ENCODE data around the gene AJM1.
A peak's percentile ranks its signal among the peaks of the same experiment; 100 is the strongest.
"Not testable (repeated sequence)": the region's sequence is repeated elsewhere in the genome, so short reads cannot be mapped to it uniquely, and the experiment has no call there.

The AJM1 gene

GRCh38 chr9:136842380-136842948 lies at the start of gene AJM1:
AJM1 (plus strand) TSS chr9:136842478; CDS start chr9:136844415, 1,937 bp downstream.
- DNase-seq, result peak; percentile 62

DNA sequence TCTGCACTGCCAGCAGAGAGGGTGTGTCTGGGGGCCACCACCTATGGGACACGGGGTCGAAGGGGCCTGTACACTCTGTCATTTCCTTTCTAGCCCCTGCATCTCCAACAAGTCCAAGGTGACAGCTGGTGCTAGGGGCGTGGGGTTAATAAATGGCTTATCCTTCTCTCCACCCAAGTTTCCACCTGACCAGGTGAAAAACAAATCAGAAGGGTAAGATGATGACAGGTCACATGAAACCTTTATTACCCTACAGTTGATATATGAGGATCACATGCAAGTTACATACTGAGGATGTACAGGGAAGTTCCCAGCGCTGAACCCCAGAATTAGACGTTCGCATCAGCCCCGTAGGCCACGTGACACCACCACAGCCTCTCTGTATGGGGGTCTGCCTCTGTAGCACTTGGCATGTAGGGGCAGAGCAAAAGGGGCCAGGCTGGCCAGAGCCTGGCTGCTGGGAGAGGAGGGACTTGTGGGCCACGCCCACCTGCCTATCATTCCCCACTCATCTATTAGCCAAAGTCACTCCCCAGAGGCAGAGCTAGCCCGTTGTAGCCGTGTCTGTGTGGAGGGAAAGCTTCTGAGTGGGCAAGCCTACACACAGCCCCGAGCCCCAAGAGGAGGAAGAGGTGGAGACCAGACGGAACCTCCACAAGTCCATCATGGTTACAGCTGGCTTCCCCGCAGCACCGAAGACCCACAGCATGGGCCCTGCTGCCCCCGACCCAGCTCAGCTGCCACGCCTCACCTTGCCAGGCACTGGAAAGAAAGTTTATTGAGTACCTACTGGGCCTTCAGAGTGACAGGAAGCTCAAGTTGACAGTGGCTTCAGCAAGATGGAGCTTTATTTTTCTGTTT lies 49.0 kb upstream of the AJM1 start:
- no peak for DNase-seq

GRCh38 chr9:136794281-136794999 lies 47.8 kb upstream of the AJM1 start:
- no peak for DNase-seq

- no peak for DNase-seq
These were observed 47.3 kb upstream of the AJM1 start for GRCh38 chr9:136795000-136795348.

DNA sequence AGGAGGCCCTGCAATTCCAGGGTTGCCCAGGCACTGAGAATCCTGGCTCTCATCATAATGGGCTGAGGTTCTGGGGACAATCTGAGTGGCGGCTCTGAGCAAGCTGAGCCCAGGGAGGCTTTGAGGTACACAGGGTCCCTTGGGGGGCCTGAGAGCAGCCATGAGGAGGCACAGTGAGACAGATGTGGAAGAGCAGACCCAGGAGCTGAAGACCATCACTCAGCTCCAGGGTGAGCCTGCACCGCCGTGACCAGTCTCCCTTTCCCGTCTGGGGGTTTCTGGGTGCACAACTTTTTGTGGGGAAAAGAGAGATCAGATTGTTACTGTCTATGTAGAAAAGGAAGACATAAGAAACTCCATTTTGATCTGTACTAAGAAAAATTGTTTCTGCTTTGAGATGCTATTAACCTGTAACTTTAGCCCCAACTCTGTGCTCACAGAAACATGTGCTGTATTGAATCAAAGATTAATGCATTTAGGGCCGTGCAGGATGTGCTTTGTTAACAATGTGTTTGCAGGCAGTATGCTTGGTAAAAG lies 46.0 kb upstream of the AJM1 start, which contains the start of gene CCDC183:
Gene CCDC183, plus strand, starts transcription at position 101 of the 537 bp plus-strand sequence. Its CDS starts 60 bp downstream, at position 161.
- no peak for DNase-seq

DNA sequence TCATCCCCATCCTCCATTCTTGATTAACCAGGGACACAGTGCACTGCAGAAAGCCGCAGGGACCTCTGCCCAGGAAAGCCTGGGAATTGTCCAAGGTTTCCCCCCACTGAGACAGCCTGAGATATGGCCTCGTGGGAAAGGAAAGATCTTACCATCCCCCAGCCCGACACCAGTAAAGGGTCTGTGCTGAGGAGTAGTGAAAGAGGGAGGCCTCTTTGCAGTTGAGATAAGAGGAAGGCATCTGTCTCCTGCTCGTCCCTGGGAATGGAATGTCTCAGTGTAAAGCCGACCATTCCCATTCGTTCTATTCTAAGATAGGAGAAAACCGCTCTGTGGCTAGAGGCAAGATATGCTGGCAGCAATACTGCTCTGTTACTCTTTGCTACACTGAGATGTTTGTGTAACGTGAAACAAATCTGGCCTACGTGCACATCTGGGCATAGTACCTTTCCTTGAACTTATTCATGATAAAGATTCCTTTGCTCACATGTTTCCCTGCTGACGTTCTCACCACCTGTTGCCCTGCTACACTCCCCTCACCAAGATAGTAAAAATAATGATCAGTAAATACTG lies 45.4 kb upstream of the AJM1 start:
- DNase-seq, result not testable (repeated sequence)

- no peak for DNase-seq
These were observed 43.6 kb upstream of the AJM1 start for GRCh38 chr9:136798708-136799078.

DNA sequence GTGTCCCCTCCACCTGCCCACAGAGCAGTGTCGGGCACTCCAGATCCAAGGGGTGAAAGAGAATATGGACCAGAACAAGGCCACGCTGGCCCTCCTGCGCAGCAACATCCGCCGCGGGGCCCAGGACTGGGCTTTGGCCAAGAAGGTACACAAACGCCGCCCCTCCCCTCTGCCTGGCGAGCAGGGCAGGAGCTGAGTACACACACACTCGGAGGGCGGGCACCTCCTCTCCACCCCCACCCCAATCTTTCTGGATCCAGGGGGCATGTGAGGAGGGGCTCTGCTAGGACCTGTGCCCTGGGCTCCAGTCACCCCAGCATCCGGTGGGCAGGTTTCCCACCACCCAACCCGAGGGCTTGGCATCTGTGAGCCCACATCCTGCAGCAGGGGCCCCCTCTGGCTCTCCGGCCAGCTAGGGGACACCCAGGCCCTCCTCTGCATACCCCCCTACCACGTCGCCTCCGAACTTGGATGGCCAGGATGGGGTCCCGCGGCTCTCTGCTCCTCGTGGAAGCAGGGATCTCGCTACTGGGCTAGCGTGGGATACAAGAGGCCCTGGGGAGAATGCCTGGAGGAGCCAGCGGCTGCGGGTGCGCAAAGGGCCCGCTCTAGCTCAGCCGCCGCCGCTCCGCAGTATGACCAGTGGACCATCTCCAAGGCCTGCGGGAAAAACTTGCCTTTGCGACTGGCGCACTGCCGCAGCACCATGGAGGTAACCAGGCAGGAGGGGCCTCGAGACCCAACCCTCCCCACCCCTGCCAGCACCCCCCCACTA lies 43.0 kb upstream of the AJM1 start:
- DNase-seq, result peak; percentile 76

- peak; percentile 94 for DNase-seq
These were observed 42.2 kb upstream of the AJM1 start for GRCh38 chr9:136799854-136800657.

GRCh38 chr9:136802321-136802720 lies 40.0 kb upstream of the AJM1 start:
- DNase-seq, result no peak

DNA sequence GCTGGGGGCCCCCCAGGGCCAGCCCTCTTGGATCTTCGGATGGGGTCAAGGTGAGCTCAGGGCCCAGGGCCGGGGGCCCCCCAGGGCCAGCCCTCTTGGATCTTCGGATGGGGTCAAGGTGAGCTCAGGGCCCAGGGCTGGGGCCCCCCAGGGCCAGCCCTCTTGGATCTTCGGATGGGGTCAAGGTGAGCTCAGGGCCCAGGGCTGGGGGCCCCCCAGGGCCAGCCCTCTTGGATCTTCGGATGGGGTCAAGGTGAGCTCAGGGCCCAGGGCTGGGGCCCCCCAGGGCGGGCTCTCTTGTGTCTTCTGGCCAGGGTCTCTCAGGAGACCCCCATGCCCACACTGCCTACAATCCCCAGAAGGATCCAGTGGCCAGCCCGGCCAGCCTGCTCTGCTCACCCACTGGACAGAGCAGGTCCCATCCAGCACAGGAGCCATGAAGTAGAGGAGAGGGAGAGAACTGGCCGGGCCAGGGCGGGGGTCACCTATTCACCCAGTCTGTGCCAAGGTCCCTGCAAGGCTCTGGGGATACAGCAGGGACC lies 39.2 kb upstream of the AJM1 start:
- not testable (repeated sequence) for DNase-seq

DNA sequence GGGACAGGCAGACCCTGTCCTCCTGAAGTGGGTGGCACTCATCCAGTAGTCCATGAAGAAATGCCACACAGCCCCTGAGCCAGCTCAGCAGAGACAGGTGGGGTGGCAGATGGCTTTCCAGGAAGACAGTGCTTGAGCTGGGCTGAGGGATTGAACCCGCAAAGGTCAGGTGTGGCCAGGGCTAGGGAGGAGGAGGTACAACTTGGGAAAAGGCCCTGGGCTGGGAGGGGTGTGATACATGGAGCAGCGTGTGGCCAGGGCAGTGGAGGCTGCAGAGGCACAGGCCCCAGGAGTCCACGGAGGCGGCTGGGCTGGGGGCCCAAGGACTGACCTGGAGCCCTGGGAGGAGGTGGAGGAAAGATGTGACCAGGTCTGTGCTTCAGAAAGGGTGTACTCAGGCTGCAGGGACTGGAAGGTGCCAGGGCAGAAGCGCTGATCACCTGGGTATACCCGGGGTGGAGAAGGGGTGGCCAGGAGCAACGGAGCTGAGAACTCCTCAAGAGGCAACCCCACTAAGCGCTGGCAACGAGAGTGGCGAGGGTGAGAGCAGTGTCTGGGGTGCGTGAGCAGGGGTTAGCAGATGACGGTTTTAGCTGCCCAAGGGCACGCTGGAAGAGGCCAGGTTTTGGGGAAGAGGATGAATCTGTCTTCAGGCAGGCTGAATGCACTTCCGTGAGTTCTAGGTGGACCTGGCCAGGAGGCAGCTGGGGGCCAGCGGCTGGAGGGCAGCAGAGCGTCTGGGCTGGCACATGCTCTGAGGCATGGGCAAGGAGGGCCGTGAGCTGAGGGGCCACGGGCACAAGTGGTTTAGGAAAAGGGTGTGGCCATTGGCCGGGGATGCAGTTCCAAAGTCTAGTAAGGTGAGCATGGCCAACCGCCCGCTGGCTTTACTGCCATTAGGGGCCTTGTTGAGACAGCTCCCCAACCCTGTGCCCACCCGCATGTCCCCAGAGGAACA lies 38.4 kb upstream of the AJM1 start:
- no peak for DNase-seq

DNA sequence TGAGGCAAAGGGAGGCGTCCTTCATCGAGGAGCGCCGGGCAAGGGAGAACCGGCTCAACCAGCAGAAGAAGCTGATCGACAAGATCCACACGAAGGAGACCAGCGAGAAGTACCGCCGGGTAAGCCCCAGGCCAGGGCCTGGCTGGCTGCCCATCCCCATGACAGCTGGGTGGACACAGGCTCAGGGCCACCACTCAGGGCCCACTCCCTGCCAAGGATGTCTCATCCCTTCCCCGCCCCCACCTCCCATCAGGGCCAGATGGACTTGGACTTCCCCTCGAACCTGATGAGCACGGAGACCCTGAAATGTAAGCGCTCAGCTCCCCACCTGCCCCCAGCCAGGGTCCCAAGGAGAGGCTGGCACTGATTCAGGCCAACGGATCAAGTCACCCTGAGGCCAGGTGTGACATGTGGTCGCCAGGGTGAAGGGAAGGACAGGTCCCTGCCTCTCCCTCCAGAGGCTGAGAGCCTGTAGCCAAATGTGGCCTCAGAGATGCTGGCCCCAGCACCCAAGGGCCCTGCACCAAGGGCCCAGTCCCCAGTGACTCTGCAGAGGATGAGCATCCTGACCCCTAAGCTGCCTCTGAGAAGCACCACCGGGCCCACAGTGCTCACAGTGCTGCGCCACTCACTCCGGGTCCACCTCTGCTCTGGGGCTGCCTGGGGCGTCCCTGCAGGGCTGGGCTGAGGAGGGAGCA lies 37.6 kb upstream of the AJM1 start:
- DNase-seq, result no peak

- DNase-seq, result no peak
These were observed 37.0 kb upstream of the AJM1 start for GRCh38 chr9:136805207-136805740.

GRCh38 chr9:136806067-136806466 lies 36.2 kb upstream of the AJM1 start:
- no peak for DNase-seq

- DNase-seq, result no peak
These were observed 35.6 kb upstream of the AJM1 start for GRCh38 chr9:136806631-136807201.

- DNase-seq, result peak; percentile 88
These were observed 34.8 kb upstream of the AJM1 start, which contains the start of gene RABL6 for GRCh38 chr9:136807281-136808074. RABL6 (plus strand) TSS chr9:136807948; CDS start chr9:136808197, 249 bp downstream.

Measured in NCI-H1092 treated with DMSO at 0.1 percent for 48 hours (cell line).